Cardiac septum (tissue), 1 donor: ENCODE measurements around the gene KIF22. TPM values are rescaled to one million over a fixed set of nuclear protein-coding genes. Genes with fewer than 3 reads are reported as not detected.
"Not testable (repeated sequence)": the region's sequence is repeated elsewhere in the genome, so short reads cannot be mapped to it uniquely, and the experiment has no call there.

ENCODE experiments used
- DNase-seq: peaks from one replicate; pipeline ENCODE4 v3.0.0-alpha.2; 2020; ENCODE audit warnings: low spot score
- intact Hi-C: fragments of 100-400 bp; cut with DNase I; formaldehyde crosslinking; loops from one replicate; pipeline ENCODE4 v1.14.0; 2022
- total RNA-seq: library from RNA; stranded (reverse); fragmentation: NEBNext Ultra II Directional; extraction: Animal tissue kit (Norgen Biotek cat#: 25700); gene quantifications from one replicate; pipeline ENCODE4 v1.2.1, GENCODE V29; 2021
- donor health status: DM: no; HTN: no; CAD: no.

The KIF22 gene
- total RNA-seq, 1 donor from 2014 or later, result 21.8 TPM

- DNase-seq, result no peak
- intact Hi-C loops, result no loop called here
Measured at GRCh38 chr16:29791845-29792807, 1.6 kb downstream of the KIF22 start.

- DNase-seq, result peak; percentile 7
- intact Hi-C loops, result not testable (repeated sequence)
Measured at GRCh38 chr16:29793153-29793552, 2.6 kb downstream of the KIF22 start.

- intact Hi-C loops, result no loop called here
- no peak for DNase-seq
Measured at GRCh38 chr16:29794231-29794710, 3.7 kb downstream of the KIF22 start.

GRCh38 chr16:29802416-29802935, 11.9 kb downstream of the KIF22 start:
- intact Hi-C loops, result no loop called here

GRCh38 chr16:29804020-29804419, 13.5 kb downstream of the KIF22 start:
- no peak for DNase-seq
- intact Hi-C loops, result no loop called here

More at GRCh38 chr16:29802416-29802935, 11.9 kb downstream of the KIF22 start:
- no peak for DNase-seq

- no peak for DNase-seq
- intact Hi-C loops, result loop anchor here (1.0 kb wide), 1 partner anchor 14 kb away; the partner anchor contains the start of gene KIF22
Measured at GRCh38 chr16:29804455-29805231, 14.1 kb downstream of the KIF22 start.

- peak; percentile 99 for DNase-seq
- intact Hi-C loops, result loop anchor here (1.0 kb wide), 1 partner anchor 15 kb away; the partner anchor contains the start of gene KIF22
Measured at GRCh38 chr16:29805232-29806098, 14.9 kb downstream of the KIF22 start.

- intact Hi-C loops, result no loop called here
- DNase-seq, result no peak
Measured at GRCh38 chr16:29806099-29806579, 15.6 kb downstream of the KIF22 start, which contains the start of gene MAZ. TSS of gene MAZ (plus strand) at chr16:29806529. CDS start at chr16:29806702, 173 bp downstream.

GRCh38 chr16:29806641-29807425, 16.3 kb downstream of the KIF22 start:
- intact Hi-C loops, result no loop called here
- no peak for DNase-seq

- intact Hi-C loops, result no loop called here
Measured at GRCh38 chr16:29807426-29808218, 17.1 kb downstream of the KIF22 start.

GRCh38 chr16:29808219-29808900, 17.8 kb downstream of the KIF22 start:
- no peak for DNase-seq
- intact Hi-C loops, result no loop called here

More at GRCh38 chr16:29807426-29808218, 17.1 kb downstream of the KIF22 start:
- DNase-seq, result peak; percentile 95

- no peak for DNase-seq
- intact Hi-C loops, result no loop called here
Measured at GRCh38 chr16:29809031-29809747, 18.6 kb downstream of the KIF22 start.

- intact Hi-C loops, result no loop called here
- no peak for DNase-seq
Measured at GRCh38 chr16:29809850-29810698, 19.5 kb downstream of the KIF22 start.

- DNase-seq, result no peak
- intact Hi-C loops, result no loop called here
Measured at GRCh38 chr16:29810699-29811169, 20.2 kb downstream of the KIF22 start.
